Heart right ventricle (tissue), 16 donors: ENCODE data around the gene RBMS3. TPM values are rescaled to one million over a fixed set of nuclear protein-coding genes. Genes with fewer than 3 reads are reported as not detected.

Source experiments
- ATAC-seq, 8 donors: fragments of 200-7000 bp; cut with Tn5 transposase; one replicate each; pipeline ENCODE4 v1.9.1; 2020; ENCODE audit warnings: mild to moderate bottlenecking in 8 of 8, moderate library complexity in 8 of 8, moderate number of reproducible peaks in 1 of 8
- DNase-seq, 2 donors: peaks; one replicate each; pipeline ENCODE4 v3.0.0-alpha.2; 2020
- H3K27ac ChIP-seq, 10 donors: fragments of 200-600 bp; sonication (generic) in 2 of 10; one replicate each; pipeline versions ENCODE4 v1.5.0 to v1.8.0; 2020 to 2022; ENCODE audit warnings: mild to moderate bottlenecking in 3 of 10
- H3K27me3 ChIP-seq, 7 donors: fragments of 200-600 bp; one replicate each; pipeline ENCODE4 v1.8.0; 2021 to 2022; ENCODE audit warnings: mild to moderate bottlenecking in 2 of 7
- H3K36me3 ChIP-seq, 9 donors: fragments of 200-600 bp; sonication (generic) in 1 of 9; one replicate each; pipeline versions ENCODE4 v1.5.0 to v1.8.0; 2020 to 2022; ENCODE audit warnings: mild to moderate bottlenecking in 2 of 9
- H3K4me1 ChIP-seq, 9 donors: fragments of 200-600 bp; sonication (generic) in 1 of 9; one replicate each; pipeline versions ENCODE4 v1.5.0 to v1.8.0; 2020 to 2022; ENCODE audit warnings: mild to moderate bottlenecking in 4 of 9
- H3K4me3 ChIP-seq, 10 donors: fragments of 200-600 bp; sonication (generic) in 2 of 10; one replicate each; pipeline versions ENCODE4 v1.5.0 to v1.8.0; 2020 to 2022; ENCODE audit warnings: mild to moderate bottlenecking in 7 of 10, moderate library complexity in 2 of 10
- H3K9me3 ChIP-seq, 11 donors: fragments of 200-600 bp in 10 of 11; sonication (generic) in 2 of 11; one replicate each; pipeline versions ENCODE4 v1.5.0 to v1.8.0; 2013 to 2022; ENCODE audit warnings: mild to moderate bottlenecking in 2 of 11, control low read depth in 1 of 11, moderate library complexity in 1 of 11
- WGBS, 2 donors: extraction: QIAGEN DNeasy Blood & Tissue Kit; methylation state at CpG; one replicate each; pipeline ENCODE4 v1.1.7; 2013; ENCODE audit warnings: inconsistent platforms in 1 of 2; 5-methylcytosine and 5-hydroxymethylcytosine counted together
- intact Hi-C, 10 donors: fragments of 100-400 bp; cut with DNase I; formaldehyde crosslinking; loops; one replicate each; pipeline versions ENCODE4 v1.11.1 to v1.14.2; 2022
- polyA plus RNA-seq, 2 donors: library from polyadenylated mRNA; stranded (reverse); fragments of 200-250 nt; gene quantifications; one replicate each; pipeline ENCODE4 v1.2.3, GENCODE V29; 2013
- total RNA-seq, 10 donors: library from RNA; stranded (reverse); fragmentation: NEBNext Ultra II Directional in 3 of 10; extraction: Animal tissue kit (Norgen Biotek cat#: 25700) in 3 of 10; gene quantifications; one replicate each; pipeline versions ENCODE4 v1.2.1 to v1.2.4, GENCODE V29; 2021 to 2023
- TF ChIP-seq, protein P1 (sequence below), 9 donors: fragments of 200-600 bp; sonication (generic) in 2 of 9; IDR thresholded peaks; one replicate each; pipeline versions ENCODE4 v1.5.0 to v1.8.0; 2021 to 2022; ENCODE audit warnings: antibody characterized with exemption in 9 of 9, mild to moderate bottlenecking in 5 of 9, moderate library complexity in 1 of 9
- donor health status: Arrhythmogenic right ventricular cardiomyopathy.
- donor health status: ischemic (EF 13 %, LVEDD 7.1; RV severe dilation, severe dysfunction).
- donor health status: healthy with polysubstance abuse.
- donor health status: DM: no; HTN: yes; CAD: no.
- donor health status: DM: no; HTN: no; CAD: no.
- donor health status: ischemic (EF 25% LVEDD 6.9; RV normal size, moderate dysfunction).
- donor health status: ischemic (EF 25% LVEDD 5.7; RV mildly dilated, moderate dysfunction).
- donor health status: healthy.
- donor health status: DM: yes; HTN: yes; CAD: no.
- donor health status: Ischemic cardiomyopathy.
- donor health status: ischemic (EF 35%, LVEDD 5.7; RV mildly dilated, moderate dysfunction).
- donor health status: nonischemic (EF 11% LVEDD 7.7; RV severe dilation, severe dysfunction).
- donor health status: DM: yes; HTN: yes; CAD: no.
- donor health status: PGD.
- donor health status: ischemic (EF 29% LVEDD 5.4; RV normal size, mild dysfunction).
- donor health status: nonischemic (EF 23%, LVEDD 6.1; RV moderate dilation, normal function).

RBMS3 gene
- total and polyA plus RNA-seq, 12 donors: 3.2 to 41.1 (median 26.4) TPM

DNA sequence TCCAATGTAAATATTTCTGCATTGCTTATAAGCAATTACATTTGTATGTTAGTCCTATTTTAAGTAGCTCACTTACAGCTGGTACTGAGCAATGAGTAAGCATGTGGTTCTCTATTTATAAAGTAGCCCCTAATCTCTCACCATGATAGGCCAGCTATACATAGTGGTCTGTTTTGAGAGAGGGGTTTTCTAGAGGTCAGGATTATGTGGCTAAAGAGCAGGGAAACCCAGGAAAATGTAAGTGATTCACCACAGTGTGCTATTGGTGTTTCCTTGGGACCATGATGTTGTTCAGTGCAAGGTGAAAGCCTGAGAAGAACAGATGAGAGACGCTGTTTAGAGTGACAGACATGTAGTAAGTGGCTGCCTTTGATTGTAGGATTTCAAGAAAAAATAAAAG lies 26.4 kb downstream of the RBMS3 start:
- H3K4me3 ChIP-seq: no peak overlapping the region

DNA sequence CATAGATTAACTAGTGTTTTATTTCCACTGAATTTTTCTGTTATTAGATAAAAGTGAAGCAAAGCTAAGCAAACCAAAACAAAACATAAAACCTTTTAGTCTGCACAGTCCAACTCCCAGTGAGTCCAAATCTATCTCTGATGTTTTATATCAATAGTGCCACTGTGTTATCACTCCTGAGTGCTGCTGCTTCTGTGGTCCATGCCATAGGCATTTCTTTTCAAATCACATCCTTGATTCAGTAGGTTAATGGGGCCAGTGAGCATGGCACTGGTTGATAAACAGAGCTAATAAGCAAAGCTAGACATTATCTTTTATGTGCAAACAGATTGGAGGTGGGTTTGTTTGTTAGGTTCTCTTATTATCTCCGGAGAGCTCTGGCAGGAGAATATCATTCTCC lies 30.0 kb downstream of the RBMS3 start:
- DNase-seq: no peak
- no peaks in the 10 kb centered on the region for H3K27me3 ChIP-seq
- WGBS, 2 donors: 53 to 72% methylated on average over 1 of the region's 1 CpG
- peaks cover 0 to 4% (median 0%) of the 10 kb centered on the region in 9 donors for H3K36me3 ChIP-seq
- peak overlapping the region in 1 of 10 donors; percentile 7 for H3K27ac ChIP-seq
- TF ChIP-seq, protein P1, sequence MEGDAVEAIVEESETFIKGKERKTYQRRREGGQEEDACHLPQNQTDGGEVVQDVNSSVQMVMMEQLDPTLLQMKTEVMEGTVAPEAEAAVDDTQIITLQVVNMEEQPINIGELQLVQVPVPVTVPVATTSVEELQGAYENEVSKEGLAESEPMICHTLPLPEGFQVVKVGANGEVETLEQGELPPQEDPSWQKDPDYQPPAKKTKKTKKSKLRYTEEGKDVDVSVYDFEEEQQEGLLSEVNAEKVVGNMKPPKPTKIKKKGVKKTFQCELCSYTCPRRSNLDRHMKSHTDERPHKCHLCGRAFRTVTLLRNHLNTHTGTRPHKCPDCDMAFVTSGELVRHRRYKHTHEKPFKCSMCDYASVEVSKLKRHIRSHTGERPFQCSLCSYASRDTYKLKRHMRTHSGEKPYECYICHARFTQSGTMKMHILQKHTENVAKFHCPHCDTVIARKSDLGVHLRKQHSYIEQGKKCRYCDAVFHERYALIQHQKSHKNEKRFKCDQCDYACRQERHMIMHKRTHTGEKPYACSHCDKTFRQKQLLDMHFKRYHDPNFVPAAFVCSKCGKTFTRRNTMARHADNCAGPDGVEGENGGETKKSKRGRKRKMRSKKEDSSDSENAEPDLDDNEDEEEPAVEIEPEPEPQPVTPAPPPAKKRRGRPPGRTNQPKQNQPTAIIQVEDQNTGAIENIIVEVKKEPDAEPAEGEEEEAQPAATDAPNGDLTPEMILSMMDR (IDR thresholded peaks at IDR 0.05): no peak
- ATAC-seq: no peak
- H3K9me3 ChIP-seq: no peaks in the 10 kb centered on the region
- H3K4me3 ChIP-seq: no peak overlapping the region
- H3K4me1 ChIP-seq: peaks cover 6 to 96% (median 48%) of the 10 kb centered on the region in 9 donors
- intact Hi-C loops: no loop called here

More for the DNA sequence above, 26.4 kb downstream of the RBMS3 start:
- WGBS, 2 donors: 59 to 68% methylated on average over 1 of the region's 1 CpG
- intact Hi-C loops: no loop called here
- Histone ChIP-seq H3K4me1 (peaks cover 0 to 79% (median 24%) of the 10 kb centered on the region in 9 donors), H3K27ac (peak overlapping the region in 4 of 10 donors; percentile 8 to 56 (median 37)), H3K27me3 (no peaks in the 10 kb centered on the region), H3K36me3 (peaks cover 0 to 12% (median 0%) of the 10 kb centered on the region in 9 donors), H3K9me3 (no peaks in the 10 kb centered on the region)
- DNase-seq (no peak), ATAC-seq (peak in 6 of 8 donors; percentile 68 to 85 (median 74))
- TF ChIP-seq, protein P1 (IDR thresholded peaks at IDR 0.05): no peak

DNA sequence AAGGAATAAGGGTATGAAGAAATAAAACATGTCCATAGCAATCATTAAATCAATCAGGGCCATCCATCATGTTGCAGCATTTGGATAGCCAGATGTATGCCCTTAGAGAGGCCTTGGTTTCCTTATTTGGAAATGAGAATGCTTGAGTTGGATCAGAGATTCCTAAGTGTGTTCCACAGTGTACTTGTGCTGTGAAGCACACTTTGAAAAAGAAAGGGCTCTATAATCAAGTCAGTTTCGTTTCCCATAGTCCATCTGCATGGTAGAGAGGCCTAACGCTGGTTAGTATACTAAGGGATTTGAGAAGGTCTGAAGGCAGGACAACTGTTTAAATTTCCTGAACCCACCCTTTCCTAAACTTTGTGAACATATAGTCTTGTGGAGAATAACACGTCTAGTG lies 30.9 kb downstream of the RBMS3 start:
- no peaks in the 10 kb centered on the region for H3K36me3 ChIP-seq
- TF ChIP-seq, protein P1 (IDR thresholded peaks at IDR 0.05): no peak
- peak in 4 of 8 donors; percentile 16 to 42 (median 35) for ATAC-seq
- H3K4me1 ChIP-seq: peaks cover 6 to 97% (median 48%) of the 10 kb centered on the region in 9 donors
- DNase-seq: no peak
- WGBS, 2 donors: 78 to 85% methylated on average over 3 of the region's 3 CpGs
- H3K4me3 ChIP-seq: no peak overlapping the region
- no peaks in the 10 kb centered on the region for H3K27me3 ChIP-seq
- no peaks in the 10 kb centered on the region for H3K9me3 ChIP-seq
- intact Hi-C loops: no loop called here
- peak overlapping the region in 2 of 10 donors; percentile 0 to 4 for H3K27ac ChIP-seq

DNA sequence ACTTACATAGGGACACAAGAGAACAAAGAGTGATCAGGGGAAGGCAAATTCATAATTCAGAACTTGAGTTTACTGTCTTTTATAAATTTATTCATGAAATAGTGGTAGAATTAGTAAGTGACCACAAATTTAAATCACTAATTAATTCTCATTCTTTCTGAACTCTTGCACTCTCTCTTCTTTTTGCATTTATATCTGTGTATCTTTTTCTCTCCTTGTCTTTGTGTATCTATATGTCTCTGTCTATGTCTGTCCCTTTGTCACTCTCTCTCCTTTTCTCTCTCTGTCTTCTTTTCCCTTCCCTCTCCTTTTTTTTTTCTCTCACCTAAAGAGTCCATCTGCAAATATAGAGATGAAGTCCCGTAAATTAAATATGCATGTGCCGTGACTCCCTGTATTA lies 31.5 kb downstream of the RBMS3 start:
- Histone ChIP-seq H3K27ac (peak overlapping the region in 2 of 10 donors; percentile 4 to 17), H3K4me3 (no peak overlapping the region), H3K36me3 (no peaks in the 10 kb centered on the region), H3K4me1 (peaks cover 6 to 97% (median 47%) of the 10 kb centered on the region in 9 donors), H3K9me3 (no peaks in the 10 kb centered on the region), H3K27me3 (no peaks in the 10 kb centered on the region)
- ATAC-seq (no peak), DNase-seq (no peak)
- 90 to 97% methylated on average over 2 of the region's 2 CpGs for WGBS, 2 donors
- intact Hi-C loops: no loop called here
- TF ChIP-seq, protein P1 (IDR thresholded peaks at IDR 0.05): no peak
